Measurements from ENCODE around the gene LMO7.
A peak's percentile ranks its signal among the peaks of the same experiment; 100 is the strongest.
"Not testable (repeated sequence)": the region's sequence is repeated elsewhere in the genome, so short reads cannot be mapped to it uniquely, and the experiment has no call there.

LMO7 gene

DNA sequence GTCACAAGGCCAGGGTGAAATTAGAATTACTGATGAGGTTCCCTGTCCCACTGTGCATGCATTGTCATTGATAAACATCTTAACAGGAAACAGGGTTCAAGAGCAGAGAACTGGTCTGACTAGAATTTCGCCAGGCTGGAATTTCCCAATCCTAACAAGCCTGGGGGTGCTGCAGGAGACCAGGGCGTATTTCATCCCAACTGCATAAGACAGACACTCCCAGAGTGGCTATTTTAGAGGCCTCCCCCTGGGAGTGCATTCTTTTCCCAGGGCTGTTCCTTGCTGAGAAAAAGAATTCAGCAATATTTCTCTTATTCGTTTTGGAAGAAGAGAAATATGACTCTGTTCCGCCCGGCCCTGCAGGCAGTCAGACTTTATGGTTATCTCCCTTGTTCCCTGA is 144.0 kb downstream of the LMO7 start:
- DNase-seq = not testable (repeated sequence)

DNA sequence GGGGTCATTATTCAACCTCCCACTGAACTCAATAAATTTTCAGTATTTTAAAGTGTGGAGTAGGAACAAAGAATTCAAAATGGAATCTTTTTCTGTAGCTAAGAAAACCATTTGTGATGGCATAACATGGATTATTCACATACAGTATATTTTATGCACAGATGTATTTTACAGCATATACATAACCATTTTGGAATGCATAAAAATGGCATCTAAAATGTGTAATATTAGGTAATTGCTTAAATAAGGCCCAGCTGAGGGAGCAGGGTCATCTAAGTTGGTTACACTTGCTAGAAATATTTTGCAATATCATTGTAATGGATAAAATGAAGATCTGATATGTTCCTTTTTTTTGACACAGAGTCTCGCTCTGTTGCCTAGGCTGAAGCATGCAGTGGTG is 146.9 kb downstream of the LMO7 start:
- no peak for DNase-seq

DNA sequence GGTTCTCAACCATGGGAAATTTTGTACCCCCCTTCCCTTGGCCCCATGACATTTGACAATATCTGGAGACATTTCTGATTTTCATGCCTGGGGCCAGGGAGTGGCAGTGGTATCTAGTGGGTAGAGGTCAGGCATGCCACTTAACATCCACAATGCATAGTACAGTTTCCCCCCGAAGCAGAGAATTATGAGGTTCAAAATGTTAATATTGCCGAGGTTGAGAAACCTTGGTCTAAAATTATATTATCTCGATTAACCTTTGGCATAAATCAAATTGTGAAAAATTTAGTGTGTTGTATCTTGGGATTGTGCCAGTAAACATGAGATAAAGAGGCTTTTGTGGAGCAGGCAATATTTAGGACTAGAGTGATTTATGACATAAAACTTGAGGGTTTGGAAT is 147.9 kb downstream of the LMO7 start:
- DNase-seq = no peak

DNA sequence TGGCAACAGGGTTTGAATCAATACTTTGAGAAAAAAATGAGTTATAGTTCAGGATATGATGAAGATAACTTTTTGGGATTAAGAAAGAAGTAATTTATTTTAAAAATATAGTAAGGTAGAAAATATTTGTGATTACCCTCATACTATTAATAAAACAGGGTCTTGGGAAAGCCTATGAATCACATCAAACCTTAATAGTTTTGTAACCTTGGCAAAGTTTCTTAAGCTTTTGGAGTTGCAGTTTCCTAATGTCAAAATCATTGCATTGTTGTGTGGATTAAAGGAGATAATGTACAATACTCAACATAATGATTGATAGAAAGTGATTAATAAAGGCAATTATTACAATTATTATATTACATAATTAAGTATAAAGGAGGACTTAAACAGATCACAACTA is 149.0 kb downstream of the LMO7 start:
- no peak for DNase-seq

DNA sequence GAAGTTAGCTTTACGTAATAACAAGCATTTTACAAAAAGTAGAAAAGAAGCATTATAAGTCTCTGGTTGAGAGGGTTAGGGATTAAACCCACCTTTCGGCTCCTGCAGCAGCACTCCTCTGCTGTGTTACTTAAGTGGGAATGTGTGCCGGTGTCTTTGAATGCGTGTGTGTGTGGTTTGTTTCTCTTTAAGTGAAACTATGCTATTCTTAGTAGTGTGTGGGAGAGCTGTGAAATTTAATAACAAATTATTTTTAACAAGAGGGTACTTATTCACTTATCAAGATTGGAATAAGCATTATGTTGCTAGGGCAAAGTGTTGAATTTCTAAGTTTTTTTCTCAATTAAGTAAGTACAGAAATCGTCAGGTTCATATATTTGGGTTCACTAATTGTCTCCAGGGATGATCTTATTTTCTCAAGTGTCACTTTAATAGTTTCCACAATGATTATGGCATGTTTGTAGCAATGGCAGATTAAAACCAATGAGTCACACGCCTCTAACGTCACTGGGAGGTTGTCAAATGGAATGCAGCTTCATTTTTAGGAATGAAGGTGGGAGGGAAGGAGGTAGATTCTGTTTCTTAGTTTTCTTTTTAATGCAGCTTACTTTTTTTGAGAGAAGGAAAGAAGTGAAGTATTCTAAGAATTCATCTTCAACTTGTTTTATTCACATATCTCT is 151.3 kb downstream of the LMO7 start:
- DNase-seq = no peak

DNA sequence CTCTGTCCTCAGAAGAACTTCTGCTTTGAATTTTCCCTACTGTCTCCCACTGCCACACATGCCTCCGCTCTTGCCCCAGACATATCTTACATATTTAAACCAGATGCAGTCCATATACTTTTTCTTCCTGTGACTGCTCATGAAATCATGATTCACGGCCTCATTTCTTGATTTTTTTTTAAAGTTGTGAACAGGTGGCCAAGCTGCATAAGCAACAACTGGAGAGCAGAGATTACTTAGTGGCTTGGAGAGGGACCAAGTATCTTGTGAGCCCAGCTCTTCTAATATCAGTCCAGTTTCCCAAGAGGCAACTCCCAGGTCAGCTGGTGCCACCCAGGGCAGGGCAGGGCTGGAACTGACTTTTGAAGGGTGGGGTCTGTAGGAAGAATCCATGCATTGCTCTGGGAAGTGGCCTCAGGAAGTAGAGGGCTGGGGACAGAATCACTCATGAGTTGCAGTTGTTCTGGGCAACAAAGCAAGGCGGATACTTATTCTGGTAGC is 152.4 kb downstream of the LMO7 start:
- no peak for DNase-seq

DNA sequence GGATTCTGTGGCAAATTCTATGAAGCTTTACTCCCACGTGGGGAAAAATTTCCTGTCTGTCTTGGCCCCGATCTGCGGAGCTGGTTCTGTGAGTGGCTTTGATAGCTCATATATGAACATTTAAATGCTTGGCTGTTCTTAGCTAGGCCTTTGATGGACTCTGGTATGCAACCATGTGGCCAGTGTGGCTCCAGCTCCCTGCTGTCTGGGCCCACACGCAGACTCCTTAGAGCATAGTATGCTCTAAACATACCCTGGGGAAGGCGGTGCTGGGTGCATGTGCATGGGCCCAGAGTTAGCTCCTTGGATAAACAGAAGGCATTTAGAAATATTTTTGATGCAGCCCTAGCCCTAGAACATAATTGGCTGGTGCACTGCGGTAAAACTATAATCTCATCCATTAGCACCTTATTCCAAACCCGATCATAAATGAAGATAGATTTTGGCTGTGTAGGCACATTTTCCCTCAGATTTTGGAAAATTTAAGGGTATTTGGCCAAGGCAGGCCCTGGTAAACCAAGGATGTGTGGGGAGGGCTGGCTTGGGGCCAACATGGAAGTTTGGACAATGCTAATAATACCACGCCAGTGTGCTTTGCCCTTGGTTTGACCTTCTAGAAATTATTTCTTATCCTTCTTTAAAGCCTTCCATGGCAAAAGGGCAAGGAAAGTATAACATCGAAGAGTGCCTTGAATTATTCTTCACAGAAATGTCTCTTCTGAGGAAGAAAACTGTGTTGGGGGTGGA is 153.5 kb downstream of the LMO7 start:
- DNase-seq = no peak

DNA sequence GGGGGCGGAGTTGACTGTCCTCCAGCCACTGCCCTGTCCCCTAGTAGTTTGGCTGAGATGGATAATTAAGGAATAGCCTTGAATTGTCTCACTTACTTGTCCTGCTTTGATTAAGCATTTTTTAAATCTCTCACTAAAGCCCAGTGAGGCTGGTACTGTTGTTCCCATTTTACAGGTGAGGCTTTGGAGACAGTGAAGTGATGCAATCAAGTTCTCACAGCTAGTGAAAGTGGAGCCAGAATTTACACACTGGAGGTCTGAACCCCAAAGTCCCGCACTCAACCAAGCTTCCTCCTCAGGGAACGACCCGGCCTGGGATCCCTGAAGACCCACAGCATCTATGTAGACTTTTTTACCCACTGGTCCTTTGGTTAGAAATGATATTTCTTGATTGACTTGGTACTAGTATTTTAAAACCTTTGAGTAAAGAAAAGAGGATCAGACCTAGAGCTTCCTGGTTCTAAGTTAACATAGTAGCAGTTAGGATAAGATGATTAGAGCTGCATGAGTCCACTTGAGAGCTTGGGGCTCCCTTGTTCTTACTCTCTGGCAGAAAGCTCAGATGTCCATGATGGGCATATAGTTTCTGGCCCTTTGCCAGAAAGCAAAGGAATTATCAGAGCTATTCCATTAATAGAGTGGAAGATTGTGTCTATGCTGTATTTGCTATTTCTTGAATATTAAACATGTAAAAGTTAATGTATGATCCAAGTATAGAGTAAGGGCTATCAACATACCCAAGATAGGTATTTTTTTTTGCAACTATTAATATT is 154.3 kb downstream of the LMO7 start:
- DNase-seq = no peak

DNA sequence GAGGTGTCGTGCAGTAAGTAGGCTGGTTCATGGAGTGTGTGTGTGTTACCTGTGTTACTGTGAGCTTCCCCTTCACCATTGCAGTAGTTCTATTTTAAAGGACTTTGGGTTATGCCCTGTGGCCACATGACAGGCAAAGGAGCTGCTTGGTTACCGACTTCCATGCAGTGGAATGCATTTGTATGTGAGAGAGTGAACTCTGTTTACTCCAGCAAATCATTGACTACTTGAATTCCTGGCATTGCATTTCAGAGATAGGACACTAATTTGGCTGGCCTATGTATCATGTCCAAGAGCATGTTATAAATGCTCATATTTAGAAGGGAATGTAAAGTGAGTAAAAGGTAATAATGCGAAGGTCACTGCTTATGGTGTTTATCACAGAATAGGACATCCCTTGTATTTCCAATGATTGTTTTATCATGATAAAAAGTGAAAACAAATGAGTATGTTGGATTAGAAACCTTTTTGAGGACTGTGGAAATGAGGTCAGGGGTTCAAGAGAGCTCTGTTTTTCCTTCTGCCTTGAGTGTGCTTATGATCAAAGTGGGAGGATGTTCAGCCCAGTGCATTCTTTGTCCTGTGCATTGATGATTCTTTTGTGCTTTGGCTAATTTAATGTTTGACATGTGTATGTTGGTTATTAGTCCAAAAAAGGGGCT is 156.5 kb downstream of the LMO7 start:
- DNase-seq = no peak

DNA sequence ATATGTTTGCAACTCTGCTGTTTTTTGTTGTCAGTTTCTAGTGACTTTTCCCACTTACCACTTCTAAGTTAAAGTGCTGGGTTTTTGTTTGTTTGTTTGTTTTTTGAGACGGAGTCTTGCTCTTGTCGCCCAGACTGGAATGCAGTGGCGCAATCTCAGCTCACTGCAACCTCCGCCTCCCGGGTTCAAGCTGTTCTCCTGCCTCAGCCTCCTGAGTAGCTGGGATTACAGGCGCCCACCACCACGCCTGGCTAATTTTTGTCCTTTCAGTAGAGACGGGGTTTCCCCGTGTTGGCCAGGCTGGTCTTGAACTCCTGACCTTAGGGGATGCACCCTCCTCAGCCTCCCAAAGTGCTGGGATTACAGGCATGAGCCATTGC is 157.0 kb downstream of the LMO7 start:
- DNase-seq = not testable (repeated sequence)

DNA sequence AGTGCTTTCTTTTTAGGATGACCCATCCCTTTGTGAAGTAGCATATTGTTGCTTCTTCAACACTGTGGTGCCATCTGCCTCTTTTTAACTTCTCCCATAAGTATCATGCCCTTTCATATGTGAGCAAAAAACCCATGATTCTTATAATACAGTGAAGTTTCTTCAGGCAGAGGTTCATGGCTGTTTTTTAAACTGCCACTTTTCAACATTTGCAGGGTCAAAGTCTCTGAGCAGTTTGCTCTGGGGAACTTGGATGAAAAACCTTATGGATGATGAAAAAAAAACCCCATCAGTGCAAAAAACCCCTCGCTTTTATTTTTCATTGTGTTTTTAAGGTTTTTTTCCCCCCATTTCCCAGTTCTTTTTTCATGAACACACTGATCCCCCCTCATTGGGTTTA is 158.5 kb downstream of the LMO7 start:
- no peak for DNase-seq

DNA sequence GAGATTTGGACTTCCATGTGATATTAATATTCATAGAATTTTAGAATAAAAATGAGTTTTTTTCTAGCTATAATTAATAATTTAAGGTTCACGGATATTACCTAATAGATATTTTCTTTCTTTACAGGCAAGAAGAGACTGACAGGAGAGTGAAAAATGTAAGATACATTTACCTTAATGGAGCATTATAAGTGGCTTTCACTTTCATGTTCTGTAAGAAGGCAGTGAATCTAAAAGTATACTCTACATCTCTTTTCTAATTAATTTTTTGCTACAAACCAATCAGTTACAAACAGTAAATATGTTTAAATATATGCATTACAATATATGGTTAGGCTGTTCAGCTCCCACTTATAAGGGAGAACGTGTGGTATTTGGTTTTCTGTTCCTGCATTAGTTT is 159.1 kb downstream of the LMO7 start:
- DNase-seq = no peak

DNA sequence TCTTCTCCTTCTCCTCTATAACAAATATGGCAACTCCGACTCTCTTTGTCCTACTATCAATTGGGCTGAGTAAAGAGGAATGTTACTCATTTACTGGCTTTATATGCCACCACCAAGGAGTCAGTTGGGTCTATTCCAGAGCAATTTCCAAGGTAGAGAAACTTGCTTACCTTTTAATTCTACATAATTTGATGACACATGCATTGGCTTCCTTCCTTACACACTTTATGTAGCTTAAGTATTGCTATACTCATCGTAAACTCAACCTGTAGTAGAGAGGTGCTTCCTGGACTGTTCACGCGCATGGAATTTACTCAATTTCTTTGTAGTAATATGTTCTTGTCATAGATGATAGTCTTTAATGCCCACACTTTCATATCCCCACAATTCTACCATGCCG is 160.7 kb downstream of the LMO7 start:
- DNase-seq = no peak

DNA sequence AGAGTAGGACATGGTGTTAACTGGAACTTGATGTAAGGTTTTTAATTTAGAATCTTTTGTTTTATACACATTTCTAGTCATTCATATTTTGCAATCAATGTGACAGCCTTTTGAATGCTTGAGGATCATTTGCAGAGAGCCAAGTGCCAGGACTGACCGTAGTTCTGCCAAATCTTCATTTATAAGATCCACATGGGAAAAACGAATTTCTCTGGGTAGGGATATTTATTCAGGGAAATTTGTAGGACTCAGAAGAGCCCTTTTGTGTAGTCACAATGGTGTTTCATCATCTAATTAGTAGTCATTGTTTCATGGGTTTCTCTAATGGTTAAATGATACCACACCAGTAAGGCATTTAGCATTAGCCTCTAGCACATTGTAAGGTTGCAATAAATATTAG is 161.1 kb downstream of the LMO7 start:
- DNase-seq = no peak

DNA sequence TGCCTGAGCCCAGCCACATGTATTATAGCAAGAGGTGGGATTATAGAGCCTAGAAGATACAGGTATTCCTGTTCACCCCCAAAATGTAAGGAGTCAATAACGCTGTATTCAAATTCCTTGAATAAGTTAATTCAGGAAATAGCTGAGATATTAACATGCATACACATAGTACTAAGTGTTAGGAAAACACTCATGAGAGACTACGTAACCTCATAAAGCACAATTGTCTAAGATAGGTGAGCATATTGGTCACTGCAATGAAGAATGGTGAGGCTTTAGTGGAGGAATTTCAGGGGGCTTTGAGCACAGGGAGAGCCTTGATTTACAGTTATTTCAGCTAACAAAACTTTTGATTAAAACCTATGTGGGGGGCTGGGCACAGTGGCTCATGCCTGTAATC is 161.6 kb downstream of the LMO7 start:
- no peak for DNase-seq

DNA sequence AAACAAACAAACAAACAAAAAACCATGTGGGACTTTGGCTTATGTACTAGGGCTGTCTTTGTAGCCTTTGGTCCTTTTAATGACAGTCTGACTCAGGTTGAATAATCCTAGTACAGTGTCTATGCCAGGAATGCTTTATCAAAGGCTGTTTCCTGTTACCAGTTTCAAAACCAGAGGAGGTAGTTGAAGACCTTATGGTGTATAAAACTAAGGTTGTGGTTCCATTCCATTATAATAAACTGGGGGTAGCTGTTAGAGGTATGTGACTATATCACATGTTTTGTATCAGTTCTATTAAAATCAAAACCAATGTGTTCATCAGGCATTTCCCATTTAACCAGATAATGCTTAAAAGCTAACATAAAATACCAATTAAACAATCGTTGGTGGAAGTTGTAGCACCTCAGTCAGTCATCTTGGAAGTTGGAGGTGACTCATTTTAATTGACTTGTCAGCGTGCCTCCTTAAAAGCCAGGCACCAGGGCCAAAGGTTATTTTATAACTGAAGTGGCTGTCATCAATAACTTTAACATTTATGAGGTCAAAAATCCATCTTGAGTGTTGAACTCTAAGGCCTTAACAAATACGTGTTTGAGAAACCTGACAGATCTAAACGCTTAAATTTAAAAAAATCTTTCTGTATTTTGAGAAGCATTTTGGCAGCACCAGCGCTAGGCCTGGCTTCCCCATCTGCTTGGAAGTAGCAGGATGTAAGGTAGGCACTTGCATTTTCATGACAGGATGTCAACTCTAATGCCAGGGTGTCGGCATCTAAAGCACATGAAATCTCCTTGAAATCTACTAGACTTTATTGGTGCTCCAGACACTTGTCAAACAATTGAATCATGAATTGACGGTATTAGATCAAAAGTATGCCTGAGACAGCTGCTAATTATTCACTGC is 162.5 kb downstream of the LMO7 start:
- no peak for DNase-seq

DNA sequence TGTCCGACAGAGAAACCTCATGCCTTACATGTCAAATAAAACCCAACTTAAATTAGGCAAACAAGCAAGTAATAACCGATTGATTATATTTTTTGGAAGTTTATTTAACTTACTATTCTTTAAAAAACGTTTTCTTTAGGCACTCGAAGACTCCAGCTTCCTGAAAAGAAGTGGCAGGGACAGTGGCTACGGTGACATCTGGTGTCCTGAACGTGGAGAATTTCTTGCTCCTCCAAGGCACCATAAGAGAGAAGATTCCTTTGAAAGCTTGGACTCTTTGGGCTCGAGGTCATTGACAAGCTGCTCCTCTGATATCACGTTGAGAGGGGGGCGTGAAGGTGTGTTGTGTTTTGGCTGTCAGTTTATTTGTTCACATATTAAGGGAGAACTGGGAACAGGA is 164.4 kb downstream of the LMO7 start:
- no peak for DNase-seq

DNA sequence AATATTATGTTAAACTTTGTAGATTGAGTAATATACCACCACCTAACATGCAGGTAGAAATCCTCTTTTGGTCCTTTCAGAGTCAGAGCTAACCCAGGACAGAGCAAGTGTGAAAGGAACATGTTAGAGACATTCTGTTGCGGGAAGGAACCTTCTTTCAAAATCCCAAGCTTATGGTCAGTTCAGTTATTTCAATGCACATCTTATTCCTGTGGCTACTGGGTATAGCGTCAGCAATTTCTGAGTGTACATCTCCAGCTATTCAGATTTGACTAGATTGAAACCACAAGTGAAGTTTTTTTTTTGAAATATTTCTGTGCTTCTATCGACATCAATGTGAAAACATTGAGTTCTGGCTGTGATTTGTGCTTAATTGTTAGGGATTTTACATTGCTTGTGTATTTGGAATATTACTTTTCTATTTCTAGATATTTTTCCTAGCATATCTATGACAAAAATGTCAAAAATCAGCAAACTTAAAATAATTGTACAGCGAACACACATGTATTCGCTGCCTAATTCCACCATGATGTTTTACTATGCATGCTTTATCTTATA is 165.3 kb downstream of the LMO7 start:
- DNase-seq = no peak

DNA sequence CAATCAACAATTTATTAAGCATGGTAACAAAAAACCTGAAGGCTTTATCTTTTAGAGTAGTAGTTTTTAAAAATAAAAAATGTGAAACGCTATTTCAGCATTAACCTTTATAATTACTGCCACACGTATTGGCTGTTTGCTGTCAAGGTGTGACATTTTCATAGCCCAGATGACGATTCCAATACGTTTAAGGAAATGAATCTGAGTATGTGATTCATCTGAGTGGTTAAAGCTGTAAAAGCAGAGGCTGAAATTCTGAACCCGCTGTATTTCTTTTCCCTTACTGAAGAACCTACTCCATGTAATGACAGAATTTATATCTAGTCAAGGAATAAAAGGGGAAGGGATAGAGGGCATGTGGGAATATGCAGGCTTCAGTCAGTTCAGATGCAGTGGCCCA is 166.0 kb downstream of the LMO7 start:
- no peak for DNase-seq

DNA sequence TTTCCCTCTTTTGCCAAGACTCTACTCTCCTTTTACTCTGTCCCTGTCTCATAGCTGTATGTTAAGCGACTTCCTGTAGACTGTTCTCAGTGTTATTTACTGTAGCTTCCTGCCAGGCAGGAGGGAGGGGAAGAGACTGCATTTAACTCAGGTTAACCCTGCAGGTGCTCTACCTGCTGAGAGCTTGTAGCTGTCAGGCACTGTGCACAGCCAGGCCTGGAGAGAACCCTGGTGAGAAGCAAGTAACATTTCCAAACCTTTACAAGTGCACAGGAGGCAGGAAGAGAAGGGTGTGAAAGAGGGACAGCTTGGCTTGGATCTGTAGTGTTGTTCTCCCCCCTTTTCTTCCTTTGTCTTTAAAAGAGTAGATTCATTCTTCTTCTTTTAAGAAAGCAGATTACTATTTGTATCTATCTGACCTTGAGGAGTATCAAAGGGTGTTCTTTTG is 167.1 kb downstream of the LMO7 start:
- peak in 1 of 2 experiments; percentile 1 for DNase-seq

DNA sequence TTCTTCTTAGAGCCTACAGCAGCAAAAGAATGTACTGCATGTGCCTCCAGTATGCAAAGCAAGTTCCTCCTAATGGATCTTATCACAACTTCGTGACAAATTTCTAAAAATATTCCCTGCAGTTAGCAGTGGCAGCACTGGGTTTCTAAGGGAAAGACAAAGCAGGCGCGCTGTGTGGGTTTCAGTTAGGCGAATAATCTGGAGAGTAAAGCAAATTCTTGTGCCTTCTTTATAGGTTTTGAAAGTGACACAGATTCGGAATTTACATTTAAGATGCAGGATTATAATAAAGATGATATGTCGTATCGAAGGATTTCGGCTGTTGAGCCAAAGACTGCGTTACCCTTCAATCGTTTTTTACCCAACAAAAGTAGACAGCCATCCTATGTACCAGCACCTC is 167.9 kb downstream of the LMO7 start:
- DNase-seq = no peak

DNA sequence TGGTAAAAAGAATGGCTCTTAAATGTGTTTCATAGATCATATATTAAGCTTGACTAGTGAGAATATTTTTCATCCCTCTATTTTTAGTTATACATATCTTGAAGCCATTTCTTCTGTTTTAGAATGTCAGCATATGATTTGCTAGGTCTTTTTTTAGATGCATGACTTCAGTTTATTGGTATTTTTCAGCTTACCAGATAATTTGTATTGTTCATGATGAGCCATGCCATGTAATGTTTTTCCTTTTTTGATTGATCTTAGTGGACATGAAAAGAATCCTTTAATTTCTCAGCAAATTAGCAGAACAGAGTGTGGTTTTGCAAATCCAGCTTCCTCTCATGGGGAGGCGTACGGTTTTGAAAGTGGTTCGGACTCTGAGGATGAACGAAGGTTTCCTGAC is 168.5 kb downstream of the LMO7 start:
- DNase-seq = no peak
